Nephron progenitor cell (in vitro differentiated cells): ENCODE data around the gene KYNU.

Experiments
- DNase-seq: peaks from one replicate; pipeline ENCODE4 v3.0.0; 2021
- H3K27ac Mint-ChIP-seq: 2 replicates; pipeline ENCODE4 v1.8.0; 2021; ENCODE audit warnings: mild to moderate bottlenecking, moderate library complexity, mixed read lengths
- H3K27me3 Mint-ChIP-seq: 2 replicates; pipeline ENCODE4 v1.8.0; 2021; ENCODE audit warnings: mild to moderate bottlenecking, low read depth, mixed read lengths; ENCODE audit not compliant: poor library complexity
- H3K36me3 Mint-ChIP-seq: 2 replicates; pipeline ENCODE4 v1.8.0; 2021; ENCODE audit warnings: low read depth, mixed read lengths
- H3K4me1 Mint-ChIP-seq: 2 replicates; pipeline ENCODE4 v1.8.0; 2021; ENCODE audit warnings: mixed read lengths
- H3K4me3 Mint-ChIP-seq: 2 replicates; pipeline ENCODE4 v1.8.0; 2021; ENCODE audit warnings: mild to moderate bottlenecking, moderate library complexity, mixed read lengths
- H3K9me3 Mint-ChIP-seq: 2 replicates; pipeline ENCODE4 v1.8.0; 2021; ENCODE audit warnings: mild to moderate bottlenecking, moderate library complexity, mixed read lengths
- TF ChIP-seq, protein P1 (sequence below): fragments of 200-600 bp; sonication (generic); IDR thresholded peaks from 2 replicates; pipeline ENCODE4 v1.5.0; 2021; ENCODE audit warnings: antibody characterized with exemption

KYNU gene

DNA sequence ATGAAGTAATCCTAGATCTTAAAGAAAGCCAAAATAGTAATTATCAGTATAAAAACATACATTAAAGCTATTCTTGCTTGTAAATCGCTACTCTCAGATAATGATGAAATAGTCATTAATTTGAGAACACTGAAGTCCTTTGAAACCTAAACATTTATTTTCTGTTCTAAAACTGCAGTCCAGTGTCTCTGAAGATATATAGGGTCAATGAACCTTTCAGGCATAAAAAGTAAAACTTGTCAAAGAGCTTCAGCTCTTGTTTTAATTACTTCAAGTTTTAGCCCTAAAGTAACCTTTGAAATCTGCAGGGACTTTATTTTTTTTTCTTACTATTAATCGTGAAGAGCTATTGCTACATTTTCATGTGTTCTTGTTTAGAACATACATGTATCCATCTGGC, 116.3 kb downstream of the KYNU start:
- Mint-ChIP-seq H3K27me3 (no peaks in the 10 kb centered on the region), H3K4me1 (peaks cover 63% of the 10 kb centered on the region), H3K36me3 (no peaks in the 10 kb centered on the region), H3K4me3 (no peak overlapping the region), H3K9me3 (no peaks in the 10 kb centered on the region), H3K27ac (no peak overlapping the region)
- TF ChIP-seq, protein P1, sequence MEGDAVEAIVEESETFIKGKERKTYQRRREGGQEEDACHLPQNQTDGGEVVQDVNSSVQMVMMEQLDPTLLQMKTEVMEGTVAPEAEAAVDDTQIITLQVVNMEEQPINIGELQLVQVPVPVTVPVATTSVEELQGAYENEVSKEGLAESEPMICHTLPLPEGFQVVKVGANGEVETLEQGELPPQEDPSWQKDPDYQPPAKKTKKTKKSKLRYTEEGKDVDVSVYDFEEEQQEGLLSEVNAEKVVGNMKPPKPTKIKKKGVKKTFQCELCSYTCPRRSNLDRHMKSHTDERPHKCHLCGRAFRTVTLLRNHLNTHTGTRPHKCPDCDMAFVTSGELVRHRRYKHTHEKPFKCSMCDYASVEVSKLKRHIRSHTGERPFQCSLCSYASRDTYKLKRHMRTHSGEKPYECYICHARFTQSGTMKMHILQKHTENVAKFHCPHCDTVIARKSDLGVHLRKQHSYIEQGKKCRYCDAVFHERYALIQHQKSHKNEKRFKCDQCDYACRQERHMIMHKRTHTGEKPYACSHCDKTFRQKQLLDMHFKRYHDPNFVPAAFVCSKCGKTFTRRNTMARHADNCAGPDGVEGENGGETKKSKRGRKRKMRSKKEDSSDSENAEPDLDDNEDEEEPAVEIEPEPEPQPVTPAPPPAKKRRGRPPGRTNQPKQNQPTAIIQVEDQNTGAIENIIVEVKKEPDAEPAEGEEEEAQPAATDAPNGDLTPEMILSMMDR: no peak
- DNase-seq: no peak

DNA sequence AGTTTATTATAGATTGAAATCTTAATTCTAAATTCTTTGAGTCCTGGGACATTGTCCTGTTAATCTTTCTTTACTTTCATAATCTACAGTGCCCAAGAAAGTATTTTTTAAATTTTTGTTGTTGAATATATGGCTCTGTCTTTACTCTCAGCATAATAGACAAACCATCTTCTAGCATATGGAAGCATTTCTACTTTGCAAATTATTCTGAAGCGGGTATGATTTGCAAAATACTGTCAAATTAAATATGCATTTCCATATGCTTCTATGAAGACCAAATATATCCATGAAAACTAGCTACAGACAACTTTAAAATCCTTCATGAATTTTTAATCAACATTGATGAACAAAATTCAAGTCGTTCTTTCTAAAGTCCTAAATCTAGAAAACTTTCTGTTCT, 117.2 kb downstream of the KYNU start:
- Mint-ChIP-seq H3K4me1 (peaks cover 58% of the 10 kb centered on the region), H3K36me3 (no peaks in the 10 kb centered on the region), H3K4me3 (no peak overlapping the region), H3K9me3 (no peaks in the 10 kb centered on the region), H3K27me3 (no peaks in the 10 kb centered on the region), H3K27ac (no peak overlapping the region)
- TF ChIP-seq, protein P1: no peak
- DNase-seq: no peak

DNA sequence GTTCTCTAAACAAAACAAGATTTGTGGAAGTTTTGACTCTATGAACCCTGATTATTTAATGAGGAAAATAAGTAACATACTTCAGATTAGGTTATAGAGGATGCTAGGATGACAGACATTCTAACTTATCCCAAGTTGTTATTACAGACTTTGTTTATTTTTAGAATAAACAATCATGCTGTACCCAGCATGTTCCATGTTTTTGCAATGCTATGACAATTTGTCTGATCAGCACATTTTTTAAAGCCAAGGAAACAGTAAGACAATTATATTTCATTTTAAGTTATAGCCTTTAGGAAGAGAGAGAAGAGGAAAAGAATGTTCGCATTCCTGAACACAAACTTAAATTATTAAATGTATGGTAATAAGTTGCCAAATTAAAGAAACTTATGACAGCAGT, 119.8 kb downstream of the KYNU start:
- no peak overlapping the region for H3K27ac Mint-ChIP-seq
- TF ChIP-seq, protein P1: no peak
- H3K36me3 Mint-ChIP-seq: no peaks in the 10 kb centered on the region
- no peaks in the 10 kb centered on the region for H3K27me3 Mint-ChIP-seq
- peaks cover 46% of the 10 kb centered on the region for H3K4me1 Mint-ChIP-seq
- no peak for DNase-seq
- H3K9me3 Mint-ChIP-seq: peaks cover 9% of the 10 kb centered on the region
- H3K4me3 Mint-ChIP-seq: no peak overlapping the region

DNA sequence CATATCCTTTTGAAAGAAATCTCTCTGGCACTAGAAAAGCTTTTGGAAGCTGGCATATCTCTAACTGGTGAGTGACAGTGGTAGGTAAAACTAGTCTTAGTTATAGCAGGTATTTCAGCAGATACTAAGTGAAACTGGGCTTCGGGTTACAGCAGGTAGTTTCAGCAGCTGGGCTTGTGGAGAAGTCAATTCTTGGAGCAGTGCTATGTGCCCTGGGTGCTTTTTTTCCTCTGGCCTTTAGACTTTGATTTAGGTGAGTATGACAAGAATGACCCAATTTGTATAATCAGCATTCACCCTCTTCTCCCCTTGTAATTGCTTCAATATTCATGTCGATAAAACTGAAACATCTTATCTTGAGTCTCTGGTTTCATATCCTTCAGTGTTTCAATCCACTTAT, 123.1 kb downstream of the KYNU start:
- no peak for DNase-seq
- Mint-ChIP-seq H3K4me1 (peaks cover 27% of the 10 kb centered on the region), H3K27me3 (no peaks in the 10 kb centered on the region), H3K27ac (no peak overlapping the region), H3K36me3 (no peaks in the 10 kb centered on the region), H3K9me3 (peaks cover 9% of the 10 kb centered on the region), H3K4me3 (no peak overlapping the region)
- TF ChIP-seq, protein P1: no peak

DNA sequence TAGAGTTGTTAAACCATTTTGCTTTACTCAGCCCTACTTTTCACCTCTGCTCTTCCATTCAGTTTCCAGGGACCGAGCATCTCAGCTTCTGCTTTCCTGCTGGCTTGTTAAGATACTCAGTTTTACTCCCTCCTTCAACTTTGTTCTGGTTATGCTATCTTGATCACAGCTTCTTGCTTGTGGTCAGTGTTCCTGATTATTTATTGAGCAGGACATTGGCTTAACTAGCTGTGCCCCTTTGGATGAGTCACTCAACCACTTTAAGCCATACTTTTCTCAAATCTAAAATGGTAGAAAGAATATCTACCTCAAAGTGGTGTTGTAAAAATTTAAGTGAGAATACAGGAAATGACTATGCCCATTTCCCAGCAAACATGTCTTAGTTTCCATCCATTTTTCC, 124.0 kb downstream of the KYNU start:
- no peak for DNase-seq
- Mint-ChIP-seq H3K4me1 (peaks cover 25% of the 10 kb centered on the region), H3K27ac (peak overlapping the region; percentile 98), H3K4me3 (no peak overlapping the region), H3K36me3 (no peaks in the 10 kb centered on the region), H3K9me3 (peaks cover 13% of the 10 kb centered on the region), H3K27me3 (no peaks in the 10 kb centered on the region)
- TF ChIP-seq, protein P1: no peak

DNA sequence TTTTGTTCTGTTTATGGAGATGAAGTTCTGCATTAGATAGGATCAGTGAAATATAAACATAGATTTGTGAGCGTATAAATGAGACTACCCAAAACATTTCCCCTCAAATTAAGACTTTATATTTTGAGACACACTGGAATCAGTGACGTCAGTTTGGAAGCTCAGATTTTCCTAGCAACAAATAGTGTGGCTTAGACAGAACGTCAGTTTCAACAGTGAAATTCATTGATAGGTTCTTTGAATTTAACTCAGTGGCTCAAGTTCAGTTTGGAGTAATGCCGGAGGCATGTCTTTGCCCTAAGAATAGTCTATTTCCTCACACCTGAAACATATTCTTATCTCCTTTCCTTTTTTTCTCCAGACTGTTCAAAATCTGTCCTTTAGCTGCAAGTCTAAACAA, 138.2 kb downstream of the KYNU start:
- Mint-ChIP-seq H3K36me3 (no peaks in the 10 kb centered on the region), H3K9me3 (peaks cover 9% of the 10 kb centered on the region), H3K4me1 (no peaks in the 10 kb centered on the region), H3K27me3 (no peaks in the 10 kb centered on the region), H3K27ac (no peak overlapping the region), H3K4me3 (no peak overlapping the region)
- DNase-seq: no peak
- TF ChIP-seq, protein P1: no peak
